ENCODE results near the gene SH2D1A.
"Not testable (repeated sequence)": the region's sequence is repeated elsewhere in the genome, so short reads cannot be mapped to it uniquely, and the experiment has no call there.

The SH2D1A gene

GRCh38 chrX:124348885-124349453 is 2.6 kb downstream of the SH2D1A start:
- DNase-seq (ENCODE audit: low spot score): no peak

- no peak for DNase-seq (ENCODE audit: low spot score)
These were observed 8.3 kb downstream of the SH2D1A start for GRCh38 chrX:124354648-124355047.

GRCh38 chrX:124358800-124359383 is 12.5 kb downstream of the SH2D1A start:
- no peak for DNase-seq (ENCODE audit: low spot score)

GRCh38 chrX:124362072-124362471 is 15.7 kb downstream of the SH2D1A start:
- DNase-seq (ENCODE audit: low spot score): no peak

- no peak for DNase-seq (ENCODE audit: low spot score)
These were observed 16.4 kb downstream of the SH2D1A start for GRCh38 chrX:124362761-124363160.

- DNase-seq (ENCODE audit: low spot score): no peak
These were observed 23.4 kb downstream of the SH2D1A start for GRCh38 chrX:124369722-124370121.

GRCh38 chrX:124373348-124373747 is 27.0 kb downstream of the SH2D1A start:
- no peak for DNase-seq (ENCODE audit: low spot score)

GRCh38 chrX:124378643-124379042 is 32.3 kb downstream of the SH2D1A start:
- DNase-seq (ENCODE audit: low spot score): no peak

GRCh38 chrX:124383354-124383753 is 37.0 kb downstream of the SH2D1A start:
- no peak for DNase-seq (ENCODE audit: low spot score)

- DNase-seq (ENCODE audit: low spot score): no peak
These were observed 40.0 kb downstream of the SH2D1A start for GRCh38 chrX:124386401-124386800.

GRCh38 chrX:124388562-124388961 is 42.2 kb downstream of the SH2D1A start:
- DNase-seq (ENCODE audit: low spot score): peak; percentile 40

GRCh38 chrX:124392794-124393193 is 46.4 kb downstream of the SH2D1A start:
- DNase-seq (ENCODE audit: low spot score): no peak

GRCh38 chrX:124393238-124393637 is 46.9 kb downstream of the SH2D1A start:
- no peak for DNase-seq (ENCODE audit: low spot score)

- no peak for DNase-seq (ENCODE audit: low spot score)
These were observed 47.3 kb downstream of the SH2D1A start for GRCh38 chrX:124393659-124394058.

- DNase-seq (ENCODE audit: low spot score): no peak
These were observed 49.0 kb downstream of the SH2D1A start for GRCh38 chrX:124395145-124395880.

GRCh38 chrX:124401696-124402095 is 55.3 kb downstream of the SH2D1A start:
- DNase-seq (ENCODE audit: low spot score): no peak

GRCh38 chrX:124405868-124406267 is 59.5 kb downstream of the SH2D1A start:
- DNase-seq (ENCODE audit: low spot score): no peak

- DNase-seq (ENCODE audit: low spot score): peak; percentile 59
These were observed 60.1 kb downstream of the SH2D1A start for GRCh38 chrX:124406294-124407014.

- no peak for DNase-seq (ENCODE audit: low spot score)
These were observed 60.9 kb downstream of the SH2D1A start for GRCh38 chrX:124407226-124407625.

GRCh38 chrX:124408380-124408779 is 62.0 kb downstream of the SH2D1A start:
- DNase-seq (ENCODE audit: low spot score): not testable (repeated sequence)

- DNase-seq (ENCODE audit: low spot score): no peak
These were observed 66.9 kb downstream of the SH2D1A start for GRCh38 chrX:124413244-124413643.

GRCh38 chrX:124414281-124414680 is 67.9 kb downstream of the SH2D1A start:
- no peak for DNase-seq (ENCODE audit: low spot score)
